ENCODE results near the gene FSTL4. TPM values are rescaled to one million over a fixed set of nuclear protein-coding genes. Genes with fewer than 3 reads are reported as not detected.

The FSTL4 gene
- total RNA-seq, 4 donors from 2014 or later = 0.41 TPM; not detected in 3

- Histone ChIP-seq H3K36me3 (no peaks in the 10 kb centered on the region), H3K27me3 (no peaks in the 10 kb centered on the region), H3K4me3 (no peak overlapping the region), H3K9me3 (no peaks in the 10 kb centered on the region), H3K4me1 (no peaks in the 10 kb centered on the region), H3K27ac (no peak overlapping the region)
- TF ChIP-seq POLR2A (IDR thresholded peaks at IDR 0.05) = no peak
- TF ChIP-seq CTCF (IDR thresholded peaks at IDR 0.05) = no peak
- intact Hi-C loops (cut with DNase I; ENCODE audit: low total_unique reads) = no loop called here
- DNase-seq = no peak
Observed at GRCh38 chr5:133274597-133274935, 337.8 kb downstream of the FSTL4 start.

DNA sequence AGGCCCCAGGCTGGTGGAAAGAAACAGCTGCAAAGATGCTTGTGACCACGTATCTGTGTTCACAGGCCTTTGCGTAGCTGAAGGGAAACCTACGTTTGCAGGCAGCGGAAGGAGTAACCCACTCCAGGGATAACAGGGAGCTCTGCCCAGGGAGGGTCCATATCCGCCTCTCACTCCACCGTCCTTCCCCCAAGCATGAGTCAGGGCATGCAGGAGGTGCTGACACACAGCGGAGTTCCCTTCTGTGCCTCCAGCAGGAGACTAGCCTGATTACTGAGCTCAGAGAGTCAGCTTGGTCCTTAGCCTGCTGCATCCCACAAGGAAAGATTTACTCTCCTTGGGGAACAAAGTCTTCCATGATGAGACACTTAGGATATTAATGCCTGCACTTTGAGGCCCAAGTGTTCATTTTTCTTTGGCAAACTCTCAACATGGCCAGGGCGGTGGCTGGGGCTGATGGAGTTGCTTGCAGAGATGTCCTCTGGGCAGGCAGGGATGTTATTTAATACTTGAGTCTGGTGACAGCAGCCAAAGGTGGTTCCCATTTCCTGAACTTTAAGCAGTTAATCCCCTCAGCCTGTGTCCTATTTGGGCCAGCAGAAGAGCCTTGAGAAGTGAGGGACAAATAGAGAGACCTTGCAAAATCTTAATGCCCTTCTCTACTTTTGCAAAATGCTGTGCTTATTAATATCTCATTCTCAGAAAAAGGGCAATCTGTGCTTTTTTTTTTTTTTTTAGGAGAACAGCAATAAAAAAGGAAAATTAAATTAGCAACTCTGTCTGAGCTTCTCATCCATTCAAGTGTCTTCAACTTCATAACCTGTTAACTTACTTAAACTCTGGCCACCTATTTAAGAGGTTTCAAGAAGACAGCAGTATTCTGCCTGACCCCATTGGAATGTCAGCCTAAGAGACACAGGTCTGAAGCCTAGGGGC is 338.4 kb downstream of the FSTL4 start:
- Histone ChIP-seq H3K4me1 (no peaks in the 10 kb centered on the region), H3K4me3 (no peak overlapping the region), H3K36me3 (no peaks in the 10 kb centered on the region), H3K27me3 (no peaks in the 10 kb centered on the region), H3K27ac (no peak overlapping the region), H3K9me3 (no peaks in the 10 kb centered on the region)
- intact Hi-C loops (cut with DNase I; ENCODE audit: low total_unique reads) = no loop called here
- no peak for TF ChIP-seq CTCF (IDR thresholded peaks at IDR 0.05)
- no peak for TF ChIP-seq POLR2A (IDR thresholded peaks at IDR 0.05)
- DNase-seq = no peak

DNA sequence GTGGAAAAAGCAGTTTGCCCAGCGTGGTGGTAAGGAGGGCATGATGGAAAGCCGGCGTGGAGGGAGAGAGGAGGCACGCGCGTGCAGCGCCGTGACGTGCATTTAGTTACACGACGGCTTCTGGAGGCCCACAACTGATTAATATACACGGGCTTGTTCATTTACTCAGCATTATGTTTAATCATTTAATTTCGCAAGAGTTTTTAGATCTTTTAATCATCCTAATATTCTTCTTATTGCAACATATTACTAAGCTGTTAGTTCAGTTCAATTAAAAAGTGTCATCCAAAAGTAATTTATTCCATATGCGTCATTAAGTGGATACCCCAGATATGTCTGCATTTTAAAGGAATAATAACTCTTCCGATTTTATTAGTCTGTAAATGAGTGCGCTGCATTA is 340.0 kb downstream of the FSTL4 start:
- Histone ChIP-seq H3K9me3 (no peaks in the 10 kb centered on the region), H3K4me1 (no peaks in the 10 kb centered on the region), H3K36me3 (no peaks in the 10 kb centered on the region), H3K4me3 (no peak overlapping the region), H3K27me3 (no peaks in the 10 kb centered on the region), H3K27ac (no peak overlapping the region)
- TF ChIP-seq POLR2A (IDR thresholded peaks at IDR 0.05) (no peak), CTCF (IDR thresholded peaks at IDR 0.05) (no peak)
- intact Hi-C loops (cut with DNase I; ENCODE audit: low total_unique reads) = no loop called here
- no peak for DNase-seq

GRCh38 chr5:133271606-133272005 is 340.7 kb downstream of the FSTL4 start:
- Histone ChIP-seq H3K27me3 (no peaks in the 10 kb centered on the region), H3K9me3 (no peaks in the 10 kb centered on the region), H3K4me3 (no peak overlapping the region), H3K4me1 (no peaks in the 10 kb centered on the region), H3K27ac (no peak overlapping the region), H3K36me3 (no peaks in the 10 kb centered on the region)
- TF ChIP-seq CTCF (IDR thresholded peaks at IDR 0.05) (no peak), POLR2A (IDR thresholded peaks at IDR 0.05) (no peak)
- intact Hi-C loops (cut with DNase I; ENCODE audit: low total_unique reads) = no loop called here
- no peak for DNase-seq

DNA sequence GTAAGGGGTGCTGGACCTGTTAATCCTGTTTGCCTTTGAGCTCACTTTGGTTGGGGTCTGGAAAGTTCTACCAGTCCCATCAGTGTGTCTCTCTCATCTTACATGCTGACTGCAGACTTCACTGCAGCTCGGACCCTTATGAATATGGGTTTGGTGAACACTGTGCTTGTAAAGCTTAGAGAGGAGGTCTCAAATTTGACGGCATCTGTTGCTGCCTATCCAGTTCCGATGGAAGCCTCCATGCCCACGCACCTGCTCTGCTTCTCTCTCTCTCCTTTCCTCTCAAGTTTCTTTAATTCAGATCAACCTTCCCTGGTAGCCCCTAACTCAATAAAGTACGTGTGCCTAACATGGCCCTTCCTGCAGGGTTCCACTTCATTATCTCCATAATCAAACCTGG is 342.6 kb downstream of the FSTL4 start:
- TF ChIP-seq CTCF (IDR thresholded peaks at IDR 0.05) (no peak), POLR2A (IDR thresholded peaks at IDR 0.05) (no peak)
- Histone ChIP-seq H3K27ac (no peak overlapping the region), H3K27me3 (no peaks in the 10 kb centered on the region), H3K4me3 (no peak overlapping the region), H3K36me3 (no peaks in the 10 kb centered on the region), H3K9me3 (no peaks in the 10 kb centered on the region), H3K4me1 (no peaks in the 10 kb centered on the region)
- DNase-seq = no peak
- intact Hi-C loops (cut with DNase I; ENCODE audit: low total_unique reads) = no loop called here

All from uterus (tissue), 4 donors.